HepG2 (cell line): ENCODE data around the gene TTC16. TPM values are rescaled to one million over a fixed set of nuclear protein-coding genes. Genes with fewer than 3 reads are reported as not detected.

Experiments used
- ATAC-seq: fragments of 200-7000 bp; cut with Tn5 transposase; 3 replicates; pipeline ENCODE4 v1.9.1; 2020; ENCODE audit warnings: mild to moderate bottlenecking, moderate library complexity
- BruUV-seq: library from RNA; stranded (reverse); fragments of 400-500 nt; replicated peaks from 2 replicates; lab custom pipeline; 2021; lab: Mats Ljungman, UMichigan
- CTCF ChIA-PET: fragments of 300-600 bp; formaldehyde crosslinking; extraction: SDS; loops from one replicate; lab custom pipeline; 2021; ENCODE audit warnings: low total read pairs, inconsistent platforms, low intra/inter-chr PET ratio; lab: Yijun Ruan, JAX
- POLR2A ChIA-PET: fragments of 350-600 bp; sonication (Branson Sonifier 250); formaldehyde crosslinking; loops from one replicate; lab custom pipeline; 2020; ENCODE audit warnings: antibody characterized with exemption, inconsistent platforms; lab: Yijun Ruan, JAX
- DNase-seq: peaks from one replicate; pipeline ENCODE4 v3.0.0-alpha.2; 2015; ENCODE audit warnings: low spot score
- FAIRE-seq: peaks from 3 replicates; lab custom pipeline; 2011; peaks lifted over from hg19 to GRCh38; lab: Jason Lieb, UNC
- H2AFZ ChIP-seq: one replicate; pipeline ENCODE4 v1.6.1; 2011; ENCODE audit warnings: low read length, inconsistent platforms
- H3K27ac ChIP-seq: fragments of 300-600 bp; 3 replicates; pipeline ENCODE4 v1.8.0; 2011; ENCODE audit warnings: mixed run types, mild to moderate bottlenecking, mixed read lengths, low read length, inconsistent platforms; ENCODE audit not compliant: insufficient read depth; ENCODE audit errors: extremely low read length
- H3K27me3 ChIP-seq, 2 experiments: fragments of 200-600 bp in 1 of 2; 2 replicates in 1 of 2; 3 replicates in 1 of 2; pipeline versions ENCODE4 v1.6.0 to v1.8.0; 2011; ENCODE audit warnings: low read length in 2 of 2, mild to moderate bottlenecking in 2 of 2, moderate library complexity in 2 of 2, inconsistent platforms in 1 of 2; ENCODE audit not compliant: insufficient read depth in 2 of 2, control insufficient read depth in 1 of 2
- H3K36me3 ChIP-seq, 2 experiments: fragments of 200-600 bp in 1 of 2; replicated peaks in 1 of 2; 2 replicates in 1 of 2; 3 replicates in 1 of 2; pipeline versions ENCODE4 v1.5.1 to v1.8.0; 2011; ENCODE audit warnings: low read length in 2 of 2, inconsistent platforms in 1 of 2; ENCODE audit not compliant: insufficient read depth in 2 of 2, control insufficient read depth in 1 of 2
- H3K4me1 ChIP-seq: 2 replicates; pipeline ENCODE4 v1.5.1; 2012; ENCODE audit warnings: low read length, inconsistent platforms; ENCODE audit not compliant: insufficient read depth
- H3K4me2 ChIP-seq: 2 replicates; pipeline ENCODE4 v1.6.0; 2011; ENCODE audit warnings: low read depth, low read length, inconsistent platforms
- H3K4me3 ChIP-seq, 3 experiments: fragments of 200-600 bp in 1 of 3; sonication (generic), shearing (Covaris generic) in 1 of 3; replicated peaks in 1 of 3; 2 replicates each; pipeline ENCODE4 v1.5.1; 2011 to 2016; ENCODE audit warnings: low read length in 3 of 3, inconsistent platforms in 2 of 3, low read depth in 2 of 3, mild to moderate bottlenecking in 2 of 3, control low read depth in 1 of 3, mixed read lengths in 1 of 3; ENCODE audit not compliant: insufficient read depth in 1 of 3
- H3K79me2 ChIP-seq: one replicate; pipeline ENCODE4 v1.6.1; 2011; ENCODE audit warnings: low read length, inconsistent platforms; ENCODE audit not compliant: insufficient read depth
- H3K9ac ChIP-seq: 2 replicates; pipeline ENCODE4 v1.6.0; 2011; ENCODE audit warnings: mild to moderate bottlenecking, low read depth, low read length, inconsistent platforms; ENCODE audit not compliant: insufficient read depth
- H3K9me3 ChIP-seq: 2 replicates; pipeline ENCODE4 v1.5.1; 2012; ENCODE audit warnings: mild to moderate bottlenecking, low read length
- H4K20me1 ChIP-seq: 2 replicates; pipeline ENCODE4 v1.6.0; 2011; ENCODE audit warnings: inconsistent platforms, mild to moderate bottlenecking, low read length, moderate library complexity; ENCODE audit not compliant: insufficient read depth
- GABPB1 ChIP-seq: IDR thresholded peaks from 2 replicates; pipeline ENCODE4 v1.6.1; 2016; ENCODE audit warnings: mild to moderate bottlenecking, missing genetic modification reagents, moderate library complexity, missing compliant biosample characterization
- PHF5A ChIP-seq: IDR thresholded peaks from one replicate; pipeline ENCODE4 v1.6.1; 2018; ENCODE audit warnings: low read depth, missing genetic modification reagents; ENCODE audit not compliant: unreplicated experiment
- SATB2 ChIP-seq: sonication (generic); formaldehyde crosslinking; IDR thresholded peaks from 2 replicates; pipeline ENCODE4 v1.5.0; 2020; ENCODE audit warnings: missing genetic modification reagents
- SIX1 ChIP-seq: sonication (generic); formaldehyde crosslinking; IDR thresholded peaks from 2 replicates; pipeline ENCODE4 v1.4.0; 2020; ENCODE audit warnings: missing genetic modification reagents, borderline replicate concordance
- ZNF20 ChIP-seq: sonication (generic); formaldehyde crosslinking; IDR thresholded peaks from 2 replicates; pipeline ENCODE4 v1.4.0; 2020; ENCODE audit warnings: mild to moderate bottlenecking, moderate library complexity, missing genetic modification reagents
- WGBS: methylation state at CpG from one replicate; pipeline ENCODE4 v1.1.6; 2017; ENCODE audit warnings: low lambda C conversion rate; 5-methylcytosine and 5-hydroxymethylcytosine counted together
- in situ Hi-C: cut with HindIII; loops from 2 replicates; pipeline ENCODE4 v1.10.0; 2017; ENCODE audit warnings: low pct_unique_long_range_greater_than_20kb; ENCODE audit not compliant: extremely low pct_ligation_motif_present
- intact Hi-C: fragments of 100-400 bp; cut with micrococcal nuclease; formaldehyde crosslinking; loops from one replicate; pipeline ENCODE4 v1.10.0; 2022; ENCODE audit not compliant: unreplicated experiment
- polyA plus RNA-seq, 8 experiments: library from polyadenylated mRNA; depleted of rRNA in 3 of 8; stranded (reverse) in 7 of 8; unstranded in 1 of 8; fragments of >200 nt; fragmentation: Illumina TruSeq in 4 of 8; extraction: Trizol in 4 of 8; gene quantifications; 2 replicates each; pipeline versions ENCODE4 v1.2.1 to v1.2.3, GENCODE V29; 2011 to 2016; ENCODE audit warnings: low read depth in 4 of 8, missing spikeins in 1 of 8, mixed read lengths in 1 of 8; ENCODE audit not compliant: insufficient read depth in 1 of 8
- total RNA-seq, 5 experiments: library from RNA; depleted of rRNA; stranded (reverse); fragments of >200 nt; fragmentation: Illumina TruSeq; extraction: Trizol; gene quantifications; 2 replicates each; pipeline ENCODE4 v1.2.3, GENCODE V29; 2016; ENCODE audit warnings: low read depth in 1 of 5
- TF ChIP-seq, protein P1 (sequence below): sonication (generic); formaldehyde crosslinking; IDR thresholded peaks from 2 replicates; pipeline ENCODE4 v1.5.0; 2020; ENCODE audit warnings: missing genetic modification reagents, mild to moderate bottlenecking, borderline replicate concordance
- TF ChIP-seq, protein P2 (sequence below): sonication (generic); formaldehyde crosslinking; IDR thresholded peaks from 2 replicates; pipeline ENCODE4 v1.9.0; 2022; ENCODE audit warnings: low read depth, missing genetic modification reagents
- TF ChIP-seq, protein P3 (sequence below): IDR thresholded peaks from 2 replicates; pipeline ENCODE4 v1.6.1; 2016
- TF ChIP-seq, protein P4 (sequence below), 2 experiments: sonication (generic) in 1 of 2; formaldehyde crosslinking in 1 of 2; IDR thresholded peaks; 2 replicates each; pipeline versions ENCODE4 v1.4.0 to v1.6.1; 2018 to 2020; ENCODE audit warnings: missing genetic modification reagents in 2 of 2, borderline replicate concordance in 1 of 2, low read depth in 1 of 2, mild to moderate bottlenecking in 1 of 2, missing biosample characterization in 1 of 2
- TF ChIP-seq, protein P5 (sequence below): sonication (generic); formaldehyde crosslinking; IDR thresholded peaks from 2 replicates; pipeline ENCODE4 v1.5.0; 2020; ENCODE audit warnings: missing genetic modification reagents, mild to moderate bottlenecking, borderline replicate concordance

The TTC16 gene
- total and polyA plus RNA-seq, 2 of the 13 experiments (the other 11 are each of a cell fraction or from before 2014, with no cell fraction given) = not detected

DNA sequence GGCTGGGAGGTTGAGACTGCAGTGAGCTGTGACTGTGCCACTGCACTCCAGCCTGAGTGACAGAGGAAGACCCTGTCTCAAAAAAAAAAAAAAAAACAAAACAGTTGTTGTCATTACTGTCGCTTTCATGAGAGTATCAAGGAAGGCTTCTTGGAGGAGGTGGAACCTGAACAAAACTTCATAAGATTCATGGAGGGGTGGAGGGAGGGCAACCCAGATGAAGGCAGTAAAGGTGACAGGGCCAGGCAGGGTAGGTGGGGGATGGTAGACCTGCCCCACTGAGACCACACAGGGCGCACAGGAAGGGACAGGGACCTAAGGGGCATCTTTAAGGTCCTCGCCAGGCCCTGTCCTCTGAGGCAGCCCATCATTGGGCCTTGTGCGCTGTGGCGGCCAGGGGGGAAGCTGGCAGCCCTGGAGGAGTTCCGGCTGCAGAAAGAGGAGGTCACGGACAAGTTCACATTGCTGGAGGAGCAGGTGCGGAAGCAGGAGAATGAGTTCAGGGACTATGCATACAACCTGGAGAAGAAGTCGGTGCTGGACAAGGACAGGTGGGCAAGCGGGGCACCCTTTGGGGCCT lies 5.6 kb upstream of the TTC16 start:
- Histone ChIP-seq H3K27me3 (peaks cover 2 to 5% of the 10 kb centered on the region in 2 experiments; a peak in 2 of 5 replicates), H3K36me3 (no peaks in the 10 kb centered on the region), H3K4me3 (no peak overlapping the region), H3K9me3 (no peaks in the 10 kb centered on the region), H2AFZ (no peak overlapping the region), H3K79me2 (no peaks in the 10 kb centered on the region), H4K20me1 (no peaks in the 10 kb centered on the region; the same call in 1 of the 2 replicates), H3K9ac (no peak overlapping the region), H3K4me1 (peaks cover 31% of the 10 kb centered on the region), H3K27ac (no peak overlapping the region), H3K4me2 (no peak overlapping the region)
- DNase-seq (no peak), FAIRE-seq (no peak), ATAC-seq (no peak)
- 78% methylated on average over 6 of the region's 10 CpGs for WGBS
- intact Hi-C loops (no loop called here), in situ Hi-C loops (no loop called here)
- ChIA-PET CTCF (no interaction called here), POLR2A (no interaction called here)
- TF ChIP-seq, protein P1, sequence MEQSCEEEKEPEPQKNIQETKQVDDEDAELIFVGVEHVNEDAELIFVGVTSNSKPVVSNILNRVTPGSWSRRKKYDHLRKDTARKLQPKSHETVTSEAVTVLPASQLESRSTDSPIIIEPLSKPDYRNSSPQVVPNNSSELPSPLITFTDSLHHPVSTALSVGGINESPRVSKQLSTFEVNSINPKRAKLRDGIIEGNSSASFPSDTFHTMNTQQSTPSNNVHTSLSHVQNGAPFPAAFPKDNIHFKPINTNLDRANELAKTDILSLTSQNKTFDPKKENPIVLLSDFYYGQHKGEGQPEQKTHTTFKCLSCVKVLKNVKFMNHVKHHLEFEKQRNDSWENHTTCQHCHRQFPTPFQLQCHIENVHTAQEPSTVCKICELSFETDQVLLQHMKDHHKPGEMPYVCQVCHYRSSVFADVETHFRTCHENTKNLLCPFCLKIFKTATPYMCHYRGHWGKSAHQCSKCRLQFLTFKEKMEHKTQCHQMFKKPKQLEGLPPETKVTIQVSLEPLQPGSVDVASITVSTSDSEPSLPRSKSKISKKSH (CRISPR knock-in tag) = no peak
- TF ChIP-seq, protein P2, sequence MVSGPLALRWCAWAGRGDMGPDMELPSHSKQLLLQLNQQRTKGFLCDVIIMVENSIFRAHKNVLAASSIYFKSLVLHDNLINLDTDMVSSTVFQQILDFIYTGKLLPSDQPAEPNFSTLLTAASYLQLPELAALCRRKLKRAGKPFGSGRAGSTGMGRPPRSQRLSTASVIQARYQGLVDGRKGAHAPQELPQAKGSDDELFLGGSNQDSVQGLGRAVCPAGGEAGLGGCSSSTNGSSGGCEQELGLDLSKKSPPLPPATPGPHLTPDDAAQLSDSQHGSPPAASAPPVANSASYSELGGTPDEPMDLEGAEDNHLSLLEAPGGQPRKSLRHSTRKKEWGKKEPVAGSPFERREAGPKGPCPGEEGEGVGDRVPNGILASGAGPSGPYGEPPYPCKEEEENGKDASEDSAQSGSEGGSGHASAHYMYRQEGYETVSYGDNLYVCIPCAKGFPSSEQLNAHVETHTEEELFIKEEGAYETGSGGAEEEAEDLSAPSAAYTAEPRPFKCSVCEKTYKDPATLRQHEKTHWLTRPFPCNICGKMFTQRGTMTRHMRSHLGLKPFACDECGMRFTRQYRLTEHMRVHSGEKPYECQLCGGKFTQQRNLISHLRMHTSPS (CRISPR knock-in tag) = no peak
- no peak for TF ChIP-seq SATB2 (CRISPR knock-in tag)
- TF ChIP-seq, protein P3, sequence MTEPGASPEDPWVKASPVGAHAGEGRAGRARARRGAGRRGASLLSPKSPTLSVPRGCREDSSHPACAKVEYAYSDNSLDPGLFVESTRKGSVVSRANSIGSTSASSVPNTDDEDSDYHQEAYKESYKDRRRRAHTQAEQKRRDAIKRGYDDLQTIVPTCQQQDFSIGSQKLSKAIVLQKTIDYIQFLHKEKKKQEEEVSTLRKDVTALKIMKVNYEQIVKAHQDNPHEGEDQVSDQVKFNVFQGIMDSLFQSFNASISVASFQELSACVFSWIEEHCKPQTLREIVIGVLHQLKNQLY (CRISPR knock-in tag) = no peak
- TF ChIP-seq, protein P4, sequence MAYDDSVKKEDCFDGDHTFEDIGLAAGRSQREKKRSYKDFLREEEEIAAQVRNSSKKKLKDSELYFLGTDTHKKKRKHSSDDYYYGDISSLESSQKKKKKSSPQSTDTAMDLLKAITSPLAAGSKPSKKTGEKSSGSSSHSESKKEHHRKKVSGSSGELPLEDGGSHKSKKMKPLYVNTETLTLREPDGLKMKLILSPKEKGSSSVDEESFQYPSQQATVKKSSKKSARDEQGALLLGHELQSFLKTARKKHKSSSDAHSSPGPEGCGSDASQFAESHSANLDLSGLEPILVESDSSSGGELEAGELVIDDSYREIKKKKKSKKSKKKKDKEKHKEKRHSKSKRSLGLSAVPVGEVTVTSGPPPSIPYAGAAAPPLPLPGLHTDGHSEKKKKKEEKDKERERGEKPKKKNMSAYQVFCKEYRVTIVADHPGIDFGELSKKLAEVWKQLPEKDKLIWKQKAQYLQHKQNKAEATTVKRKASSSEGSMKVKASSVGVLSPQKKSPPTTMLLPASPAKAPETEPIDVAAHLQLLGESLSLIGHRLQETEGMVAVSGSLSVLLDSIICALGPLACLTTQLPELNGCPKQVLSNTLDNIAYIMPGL (CRISPR knock-in tag; IDR thresholded peaks at IDR 0.05; ENCODE audit: borderline replicate concordance in 1 of 2, low read depth in 1 of 2) = no peak
- no peak for TF ChIP-seq PHF5A
- TF ChIP-seq ZNF20 (CRISPR knock-in tag) = no peak
- TF ChIP-seq, protein P5, sequence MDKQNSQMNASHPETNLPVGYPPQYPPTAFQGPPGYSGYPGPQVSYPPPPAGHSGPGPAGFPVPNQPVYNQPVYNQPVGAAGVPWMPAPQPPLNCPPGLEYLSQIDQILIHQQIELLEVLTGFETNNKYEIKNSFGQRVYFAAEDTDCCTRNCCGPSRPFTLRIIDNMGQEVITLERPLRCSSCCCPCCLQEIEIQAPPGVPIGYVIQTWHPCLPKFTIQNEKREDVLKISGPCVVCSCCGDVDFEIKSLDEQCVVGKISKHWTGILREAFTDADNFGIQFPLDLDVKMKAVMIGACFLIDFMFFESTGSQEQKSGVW (CRISPR knock-in tag) = no peak
- no peak for TF ChIP-seq SIX1
- no peak for TF ChIP-seq GABPB1 (CRISPR knock-in tag)
- BruUV-seq = no TSS peak
